Osteoblast (primary cell): ENCODE measurements around the gene BAG1. TPM values are rescaled to one million over a fixed set of nuclear protein-coding genes. Genes with fewer than 3 reads are reported as not detected.

Experiments used
- DNase-seq: peaks from one replicate; pipeline ENCODE4 v3.0.0; 2011; ENCODE audit warnings: low spot score, mixed read lengths; ENCODE audit not compliant: insufficient read length; ENCODE audit errors: missing footprints
- H2AFZ ChIP-seq: 2 replicates; pipeline ENCODE4 v1.6.0; 2011; ENCODE audit warnings: mild to moderate bottlenecking, low read length
- H3K27ac ChIP-seq: 2 replicates; pipeline ENCODE4 v1.5.1; 2011; ENCODE audit warnings: mild to moderate bottlenecking, low read depth, low read length, moderate library complexity
- H3K27me3 ChIP-seq: 2 replicates; pipeline ENCODE4 v1.6.0; 2012; ENCODE audit warnings: mild to moderate bottlenecking, control low read depth, inconsistent platforms, low read length, moderate library complexity; ENCODE audit not compliant: insufficient read depth
- H3K36me3 ChIP-seq: 2 replicates; pipeline ENCODE4 v1.5.1; 2011; ENCODE audit warnings: mild to moderate bottlenecking, low read length, control low read depth, moderate library complexity; ENCODE audit not compliant: insufficient read depth
- H3K4me1 ChIP-seq: 2 replicates; pipeline ENCODE4 v1.5.1; 2011; ENCODE audit warnings: mild to moderate bottlenecking, low read length, control low read depth, moderate library complexity; ENCODE audit not compliant: insufficient read depth
- H3K4me2 ChIP-seq: 2 replicates; pipeline ENCODE4 v1.6.0; 2011; ENCODE audit warnings: mild to moderate bottlenecking, low read length; ENCODE audit not compliant: insufficient read depth
- H3K4me3 ChIP-seq: fragments of 200-600 bp; sonication (generic); 3 replicates; pipeline ENCODE4 v1.5.1; 2012; ENCODE audit warnings: mild to moderate bottlenecking, low read length, inconsistent platforms; ENCODE audit not compliant: insufficient read depth
- H3K79me2 ChIP-seq: 2 replicates; pipeline ENCODE4 v1.6.0; 2012; ENCODE audit warnings: mild to moderate bottlenecking, low read length, control low read depth, inconsistent platforms; ENCODE audit not compliant: insufficient read depth
- H3K9me3 ChIP-seq: 2 replicates; pipeline ENCODE4 v1.5.1; 2011; ENCODE audit warnings: low read depth, low read length, control low read depth
- H4K20me1 ChIP-seq: 2 replicates; pipeline ENCODE4 v1.6.0; 2012; ENCODE audit warnings: mild to moderate bottlenecking, low read length, control low read depth; ENCODE audit not compliant: insufficient read depth
- CTCF ChIP-seq: IDR thresholded peaks from 2 replicates; pipeline ENCODE4 v1.5.1; 2011; ENCODE audit warnings: mild to moderate bottlenecking, low read depth, low read length, moderate library complexity; ENCODE audit errors: extremely low read depth
- total RNA-seq: library from RNA; depleted of rRNA; stranded (reverse); fragments of >200 nt; gene quantifications from 2 replicates; pipeline ENCODE4 v1.2.3, GENCODE V29; 2012

Gene BAG1
- total RNA-seq, 1 donor = 29.3 TPM

GRCh38 chr9:33241298-33241697 is 23.2 kb downstream of the BAG1 start:
- DNase-seq = peak; percentile 59
- H3K27ac ChIP-seq = no peak overlapping the region
- H2AFZ ChIP-seq = no peak overlapping the region
- H3K27me3 ChIP-seq = no peaks in the 10 kb centered on the region
- no peaks in the 10 kb centered on the region for H4K20me1 ChIP-seq
- no peaks in the 10 kb centered on the region for H3K79me2 ChIP-seq
- no peaks in the 10 kb centered on the region for H3K36me3 ChIP-seq
- TF ChIP-seq CTCF = no peak
- H3K4me2 ChIP-seq = no peak overlapping the region
- no peaks in the 10 kb centered on the region for H3K9me3 ChIP-seq
- H3K4me1 ChIP-seq = peaks cover 4% of the 10 kb centered on the region
- H3K4me3 ChIP-seq = no peak overlapping the region

- no peak within 1 kb of the TSS for H3K27ac ChIP-seq
- no peak within 1 kb of the TSS for H3K4me3 ChIP-seq
- H3K27me3 ChIP-seq = no peaks in the 10 kb centered on the region
- no peak within 1 kb of the TSS for H3K4me2 ChIP-seq
- no peak within 1 kb of the TSS for H2AFZ ChIP-seq
- peaks cover 4% of the 10 kb centered on the region for H3K4me1 ChIP-seq
- TF ChIP-seq CTCF = no peak
- H3K9me3 ChIP-seq = no peaks in the 10 kb centered on the region
- no peaks in the 10 kb centered on the region for H3K79me2 ChIP-seq
- H4K20me1 ChIP-seq = no peaks in the 10 kb centered on the region
- H3K36me3 ChIP-seq = no peaks in the 10 kb centered on the region
- no peak for DNase-seq
Observed at GRCh38 chr9:33239921-33240320, 24.6 kb downstream of the BAG1 start, which contains the start of gene SPINK4. SPINK4 (plus strand) TSS chr9:33240167; CDS start chr9:33240209, 42 bp downstream.

GRCh38 chr9:33236571-33236970 is 27.9 kb downstream of the BAG1 start:
- H3K27ac ChIP-seq = no peak overlapping the region
- H3K27me3 ChIP-seq = no peaks in the 10 kb centered on the region
- DNase-seq = no peak
- H3K36me3 ChIP-seq = no peaks in the 10 kb centered on the region
- H3K4me2 ChIP-seq = no peak overlapping the region
- H3K4me3 ChIP-seq = no peak overlapping the region
- H3K9me3 ChIP-seq = no peaks in the 10 kb centered on the region
- no peak for TF ChIP-seq CTCF
- H4K20me1 ChIP-seq = no peaks in the 10 kb centered on the region
- H2AFZ ChIP-seq = no peak overlapping the region
- H3K79me2 ChIP-seq = no peaks in the 10 kb centered on the region
- peaks cover 18% of the 10 kb centered on the region for H3K4me1 ChIP-seq

DNA sequence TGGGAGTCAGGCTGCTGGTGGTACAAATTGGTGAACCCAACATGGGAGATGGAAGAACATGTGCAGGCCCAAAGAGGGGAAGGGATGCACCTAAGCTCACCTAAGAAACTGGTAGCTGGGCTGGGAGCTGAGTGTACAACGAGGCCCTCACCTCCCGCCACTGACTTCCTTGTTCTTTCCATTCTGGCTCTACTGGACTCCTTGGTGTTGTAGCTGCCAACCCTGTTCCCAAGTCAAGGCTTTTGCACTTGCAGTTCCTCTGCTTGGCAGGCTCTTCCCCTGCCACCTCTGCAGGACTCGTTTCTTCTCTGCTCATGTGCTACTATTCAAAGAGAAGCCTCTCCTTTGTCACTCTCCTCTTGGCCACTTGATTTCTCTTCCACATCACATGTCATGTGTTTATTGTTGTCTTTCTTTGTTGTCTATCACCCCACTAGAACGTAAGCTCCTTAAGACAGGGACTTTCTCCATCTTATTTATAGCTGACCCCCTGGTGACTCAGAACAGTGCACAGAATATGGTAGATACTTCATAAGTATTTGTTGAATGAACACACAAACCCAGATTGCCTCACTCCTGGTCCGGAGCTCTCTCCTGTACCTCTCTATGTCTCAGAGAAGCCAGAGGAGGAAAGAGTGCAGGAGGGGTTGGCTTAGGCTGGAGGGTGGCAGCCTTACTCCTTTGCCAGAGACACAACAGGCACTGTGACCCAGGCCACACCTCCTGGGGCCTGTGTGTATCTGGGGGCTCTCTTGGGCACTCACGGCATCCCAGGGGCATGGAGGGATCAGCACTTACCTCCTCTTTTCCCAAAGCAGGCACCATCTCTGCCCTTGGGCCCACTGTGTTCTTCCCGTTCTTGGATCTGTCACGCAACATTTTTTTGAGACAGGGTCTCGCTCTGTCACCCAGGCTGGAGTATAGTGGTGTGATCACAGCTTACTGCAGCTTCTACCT is 29.7 kb downstream of the BAG1 start:
- H2AFZ ChIP-seq = no peak overlapping the region
- no peak overlapping the region for H3K4me3 ChIP-seq
- H3K27ac ChIP-seq = peak overlapping the region; percentile 11
- no peak for TF ChIP-seq CTCF
- no peak overlapping the region for H3K4me2 ChIP-seq
- H3K79me2 ChIP-seq = no peaks in the 10 kb centered on the region
- no peaks in the 10 kb centered on the region for H4K20me1 ChIP-seq
- H3K4me1 ChIP-seq = peaks cover 17% of the 10 kb centered on the region
- no peaks in the 10 kb centered on the region for H3K36me3 ChIP-seq
- DNase-seq = peak; percentile 60
- H3K9me3 ChIP-seq = no peaks in the 10 kb centered on the region
- no peaks in the 10 kb centered on the region for H3K27me3 ChIP-seq
